ENCODE results near the gene ZDHHC16. TPM values are rescaled to one million over a fixed set of nuclear protein-coding genes. Genes with fewer than 3 reads are reported as not detected.
A peak's percentile ranks its signal among the peaks of the same experiment; 100 is the strongest.

Gene ZDHHC16
- total and polyA plus RNA-seq, 10 of the 15 experiments (the other 5 are each of a cell fraction or from before 2014, with no cell fraction given), result 16.8 to 63.1 (median 29.8) TPM

DNA sequence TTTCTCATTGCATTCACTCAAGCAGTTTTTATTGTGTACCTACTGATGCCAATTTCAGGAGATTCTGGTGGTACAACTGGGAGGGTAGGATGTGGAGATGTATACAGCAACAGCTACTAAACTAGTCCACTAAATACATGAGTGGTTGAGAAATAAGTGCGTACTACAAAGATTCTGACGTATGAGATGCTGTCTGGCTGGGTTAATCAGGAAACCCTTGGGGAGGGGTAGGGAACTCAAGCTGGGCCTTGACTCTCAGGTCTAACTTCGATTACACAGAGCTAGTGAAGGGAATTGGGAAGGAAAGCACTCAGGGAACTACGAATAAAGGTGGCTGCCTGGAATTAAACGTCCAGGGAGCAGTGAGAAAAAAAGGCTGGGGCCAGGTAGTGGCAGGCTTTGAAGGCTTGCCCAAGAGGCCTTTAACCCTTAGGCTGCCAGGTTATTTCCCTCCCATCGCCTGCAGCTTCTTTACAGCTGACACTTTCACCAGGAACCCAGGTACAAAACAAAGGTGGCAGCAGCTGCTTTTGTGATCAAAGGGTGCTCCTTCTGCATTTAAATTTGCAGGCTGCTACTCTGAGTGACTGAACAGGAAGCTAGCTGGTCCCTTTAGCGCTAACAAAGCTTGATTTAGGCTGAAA, 49.0 kb downstream of the ZDHHC16 start:
- BruUV-seq (replicated peaks), result TSS peak; percentile 14
- H3K27ac ChIP-seq (ENCODE audit: control insufficient read depth, insufficient read depth), result no peak overlapping the region
- H3K4me3 ChIP-seq, result peak overlapping the region; percentile 17; the same call in 1 of the 2 replicates
- DNase-seq (ENCODE audit: low read depth, low spot score) (no peak), FAIRE-seq (no peak), ATAC-seq (no peak)
- no peak overlapping the region for H2AFZ ChIP-seq (ENCODE audit: control insufficient read depth, low read depth, low read length)
- no peak overlapping the region for H3K9ac ChIP-seq (ENCODE audit: control insufficient read depth, insufficient read depth, low read length)
- H3K27me3 ChIP-seq (replicated peaks in 1 of 2; ENCODE audit: control insufficient read depth in 2 of 2, insufficient read depth in 2 of 2, low read length in 1 of 2), result peaks cover 3 to 6% of the 10 kb centered on the region in 2 experiments
- TF ChIP-seq HDAC2 (IDR thresholded peaks at IDR 0.05) (no peak), NFYB (IDR thresholded peaks at IDR 0.05; ENCODE audit: insufficient read depth, low read depth, low read length) (no peak)
- intact Hi-C loops (cut with micrococcal nuclease; ENCODE audit: unreplicated experiment), result loop anchor here (5.0 kb wide), 3 partner anchors 48 to 68 kb away; partner anchors contain the start of genes EXOSC1, PGAM1 and ZDHHC16
- CTCF ChIA-PET, result interaction anchor here (0.7 to 1.3 kb wide), 7 partner anchors 29 to 345 kb away, joined by 3 to 5 read pairs (median 3); no protein-coding TSS in a partner anchor
- no peaks in the 10 kb centered on the region for H4K20me1 ChIP-seq (ENCODE audit: control insufficient read depth, insufficient read depth)
- H3K9me3 ChIP-seq (replicated peaks; ENCODE audit: control insufficient read depth, insufficient read depth, low read length), result no peaks in the 10 kb centered on the region
- peaks cover 2 to 3% of the 10 kb centered on the region in 2 experiments; a peak in 2 of 4 replicates for H3K36me3 ChIP-seq (ENCODE audit: control insufficient read depth in 2 of 2, insufficient read depth in 2 of 2, low read length in 1 of 2)
- SMC1A ChIA-PET (ENCODE audit: uncharacterized antibody, unreplicated experiment), result interaction anchor here (0.5 to 1.8 kb wide), 7 partner anchors 10 to 137 kb away, joined by 3 to 7 read pairs (median 3); no protein-coding TSS in a partner anchor
- H3K4me1 ChIP-seq (ENCODE audit: control insufficient read depth, insufficient read depth, low read length), result peaks cover 5% of the 10 kb centered on the region
- POLR2A ChIA-PET, result interaction anchor here (0.9 kb wide), 1 partner anchor 19 kb away, joined by 3 read pairs; no protein-coding TSS in a partner anchor
- 56% methylated on average over 7 of the region's 7 CpGs for WGBS (ENCODE audit: insufficient coverage, insufficient replicate concordance, low lambda C conversion rate, missing lambda C conversion rate)
- H3K79me2 ChIP-seq (ENCODE audit: control insufficient read depth, insufficient read depth, low read length), result peaks cover 72% of the 10 kb centered on the region
- H3K4me2 ChIP-seq (ENCODE audit: control insufficient read depth, insufficient read depth), result peak overlapping the region; percentile 56; the same call in 1 of the 2 replicates
- RAD21 ChIA-PET (ENCODE audit: unreplicated experiment), result no interaction called here
- in situ Hi-C loops (cut with MboI), result no loop called here

GRCh38 chr10:97497572-97498075, 51.6 kb downstream of the ZDHHC16 start:
- Histone ChIP-seq H4K20me1 (ENCODE audit: control insufficient read depth, insufficient read depth) (no peaks in the 10 kb centered on the region), H2AFZ (ENCODE audit: control insufficient read depth, low read depth, low read length) (peak overlapping the region; percentile 91), H3K4me2 (ENCODE audit: control insufficient read depth, insufficient read depth) (peak overlapping the region; percentile 88), H3K4me1 (ENCODE audit: control insufficient read depth, insufficient read depth, low read length) (peaks cover 5% of the 10 kb centered on the region), H3K27me3 (replicated peaks in 1 of 2; ENCODE audit: control insufficient read depth in 2 of 2, insufficient read depth in 2 of 2, low read length in 1 of 2) (peaks cover 6 to 14% of the 10 kb centered on the region in 2 experiments), H3K4me3 (peak overlapping the region; percentile 90), H3K27ac (ENCODE audit: control insufficient read depth, insufficient read depth) (peak overlapping the region; percentile 87), H3K79me2 (ENCODE audit: control insufficient read depth, insufficient read depth, low read length) (peaks cover 54% of the 10 kb centered on the region), H3K9me3 (replicated peaks; ENCODE audit: control insufficient read depth, insufficient read depth, low read length) (no peaks in the 10 kb centered on the region), H3K36me3 (ENCODE audit: control insufficient read depth in 2 of 2, insufficient read depth in 2 of 2, low read length in 1 of 2) (peaks cover 2 to 3% of the 10 kb centered on the region in 2 experiments; a peak in 2 of 4 replicates), H3K9ac (ENCODE audit: control insufficient read depth, insufficient read depth, low read length) (peak overlapping the region; percentile 95)
- CTCF ChIA-PET, result interaction anchor here (1.5 kb wide), 1 partner anchor 90 kb away, joined by 5 read pairs; no protein-coding TSS in a partner anchor
- POLR2A ChIA-PET, result interaction anchor here (0.7 kb wide), 1 partner anchor 953 kb away, joined by 4 read pairs; no protein-coding TSS in a partner anchor
- intact Hi-C loops (cut with micrococcal nuclease; ENCODE audit: unreplicated experiment), result loop anchor here (1.0 to 5.0 kb wide), 4 partner anchors 50 to 205 kb away; partner anchors contain the start of genes ARHGAP19, EXOSC1, PGAM1 and ZDHHC16
- SMC1A ChIA-PET (ENCODE audit: uncharacterized antibody, unreplicated experiment), result no interaction called here
- in situ Hi-C loops (cut with MboI), result no loop called here
- RAD21 ChIA-PET (ENCODE audit: unreplicated experiment), result no interaction called here
- FAIRE-seq (peak; percentile 75), ATAC-seq (peak; percentile 67), DNase-seq (ENCODE audit: low read depth, low spot score) (peak; percentile 46)
- WGBS (ENCODE audit: insufficient coverage, insufficient replicate concordance, low lambda C conversion rate, missing lambda C conversion rate), result under 1% methylated on average over 22 of the region's 22 CpGs
- TSS peak; percentile 92 for BruUV-seq (replicated peaks)
- TF ChIP-seq POLR2A (IDR thresholded peaks at IDR 0.05; ENCODE audit: low read depth, low read length) (peak; percentile 87), NFIC (IDR thresholded peaks at IDR 0.05; ENCODE audit: low read depth, low read length) (no peak), POLR2AphosphoS2 (IDR thresholded peaks at IDR 0.05; ENCODE audit: low read depth, low read length) (peak; percentile 68; the same call in 1 of the 2 replicates), MXI1 (IDR thresholded peaks at IDR 0.05; ENCODE audit: low read depth, low read length) (peak; percentile 94), BACH1 (IDR thresholded peaks at IDR 0.05; ENCODE audit: borderline replicate concordance) (peak; percentile 37; the same call in 1 of the 2 replicates), PBX3 (IDR thresholded peaks at IDR 0.05; ENCODE audit: insufficient replicate concordance, low read depth, low read length) (peak; percentile 65), SMARCA5 (IDR thresholded peaks at IDR 0.05) (peak; percentile 9; the same call in 1 of the 2 replicates), MYC (IDR thresholded peaks at IDR 0.05; ENCODE audit: insufficient read depth, insufficient read length, insufficient replicate concordance, low read length, severe bottlenecking) (peak; percentile 65), YBX1 (IDR thresholded peaks at IDR 0.05) (no peak)
- TF ChIP-seq, protein P1, sequence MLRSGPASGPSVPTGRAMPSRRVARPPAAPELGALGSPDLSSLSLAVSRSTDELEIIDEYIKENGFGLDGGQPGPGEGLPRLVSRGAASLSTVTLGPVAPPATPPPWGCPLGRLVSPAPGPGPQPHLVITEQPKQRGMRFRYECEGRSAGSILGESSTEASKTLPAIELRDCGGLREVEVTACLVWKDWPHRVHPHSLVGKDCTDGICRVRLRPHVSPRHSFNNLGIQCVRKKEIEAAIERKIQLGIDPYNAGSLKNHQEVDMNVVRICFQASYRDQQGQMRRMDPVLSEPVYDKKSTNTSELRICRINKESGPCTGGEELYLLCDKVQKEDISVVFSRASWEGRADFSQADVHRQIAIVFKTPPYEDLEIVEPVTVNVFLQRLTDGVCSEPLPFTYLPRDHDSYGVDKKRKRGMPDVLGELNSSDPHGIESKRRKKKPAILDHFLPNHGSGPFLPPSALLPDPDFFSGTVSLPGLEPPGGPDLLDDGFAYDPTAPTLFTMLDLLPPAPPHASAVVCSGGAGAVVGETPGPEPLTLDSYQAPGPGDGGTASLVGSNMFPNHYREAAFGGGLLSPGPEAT (IDR thresholded peaks at IDR 0.05; ENCODE audit: low read depth), result peak; percentile 43; the same call in 1 of the 2 replicates

Measured in GM12878 (cell line).